Skeletal muscle tissue (tissue), 4 donors: ENCODE results near the gene POLN. TPM values are rescaled to one million over a fixed set of nuclear protein-coding genes. Genes with fewer than 3 reads are reported as not detected.

Experiments used
- H3K27ac ChIP-seq: one replicate; pipeline ENCODE4 v1.7.0; 2013; ENCODE audit warnings: mild to moderate bottlenecking, low read depth, low read length, inconsistent platforms
- H3K27me3 ChIP-seq, 3 donors: one replicate each; pipeline ENCODE4 v1.7.0; 2013; ENCODE audit warnings: low read length in 3 of 3; ENCODE audit not compliant: control insufficient read depth in 3 of 3, insufficient read depth in 3 of 3
- H3K36me3 ChIP-seq, 3 donors: one replicate each; pipeline ENCODE4 v1.7.0; 2013; ENCODE audit warnings: low read length in 3 of 3; ENCODE audit not compliant: control insufficient read depth in 3 of 3, insufficient read depth in 3 of 3
- H3K4me1 ChIP-seq, 3 donors: one replicate each; pipeline ENCODE4 v1.7.0; 2013; ENCODE audit warnings: low read length in 3 of 3, mild to moderate bottlenecking in 3 of 3; ENCODE audit not compliant: control insufficient read depth in 3 of 3, insufficient read depth in 3 of 3
- H3K4me3 ChIP-seq, 3 donors: one replicate each; pipeline ENCODE4 v1.7.0; 2013; ENCODE audit warnings: low read length in 3 of 3
- H3K9ac ChIP-seq, 3 donors: one replicate each; pipeline ENCODE4 v1.7.0; 2013; ENCODE audit warnings: low read length in 3 of 3, mild to moderate bottlenecking in 3 of 3, moderate library complexity in 2 of 3, low read depth in 1 of 3
- H3K9me3 ChIP-seq, 3 donors: one replicate each; pipeline ENCODE4 v1.7.0; 2013; ENCODE audit warnings: low read length in 3 of 3; ENCODE audit not compliant: control insufficient read depth in 3 of 3
- total RNA-seq: library from RNA; depleted of rRNA; stranded (reverse); fragments of >200 nt; gene quantifications from one replicate; pipeline ENCODE4 v1.2.3, GENCODE V29; 2014
- donor health status: Osteomylitis.

POLN gene
- total RNA-seq, 1 donor from 2014 or later: 4.2 TPM

DNA sequence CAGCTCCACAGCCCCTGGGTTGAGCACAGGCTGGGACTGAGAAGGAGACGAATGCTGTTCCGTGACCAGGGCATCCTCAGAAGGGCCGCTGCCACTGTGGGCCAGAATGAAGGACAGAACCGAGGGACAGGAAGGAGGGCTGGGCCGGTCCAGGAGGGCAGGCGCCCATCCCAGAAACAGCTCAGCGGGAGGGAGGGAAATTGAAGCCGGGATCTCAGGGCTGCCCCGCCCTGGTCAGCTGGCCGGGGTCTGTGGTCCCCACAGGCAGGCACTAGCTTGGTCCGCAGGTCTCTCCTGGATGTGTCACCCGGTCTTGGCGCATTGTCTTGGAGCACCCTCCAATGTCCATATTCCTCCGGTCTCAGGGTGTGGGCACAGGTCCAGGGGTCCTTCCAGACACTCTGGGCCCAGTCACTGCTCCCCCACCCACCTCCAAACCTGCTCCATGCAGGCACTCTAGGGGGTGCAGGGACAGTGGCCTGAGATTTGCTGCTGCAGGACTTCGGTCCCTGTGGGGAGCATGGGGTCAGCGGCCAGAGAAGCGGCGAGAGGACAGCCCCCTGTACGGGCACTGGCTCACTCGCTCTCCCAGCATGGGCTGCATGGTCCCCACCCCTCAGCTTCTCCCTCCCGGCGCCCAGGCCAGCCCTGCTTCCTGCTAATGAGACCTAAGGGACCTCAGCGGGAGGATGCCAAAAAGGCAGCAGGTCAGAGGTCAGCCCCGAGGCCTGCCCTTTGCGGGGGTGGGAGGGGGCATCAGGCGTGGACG, 43.9 kb upstream of the POLN start:
- Histone ChIP-seq H3K4me3 (no peak overlapping the region), H3K27ac (no peak overlapping the region), H3K4me1 (no peaks in the 10 kb centered on the region), H3K36me3 (no peaks in the 10 kb centered on the region), H3K9ac (no peak overlapping the region), H3K9me3 (no peaks in the 10 kb centered on the region), H3K27me3 (peaks cover 0 to 4% (median 0%) of the 10 kb centered on the region in 3 donors)

GRCh38 chr4:2284934-2285612, 43.2 kb upstream of the POLN start:
- H3K4me3 ChIP-seq: no peak overlapping the region
- no peak overlapping the region for H3K9ac ChIP-seq
- H3K27ac ChIP-seq: no peak overlapping the region
- H3K27me3 ChIP-seq: peaks cover 0 to 4% (median 0%) of the 10 kb centered on the region in 3 donors
- H3K4me1 ChIP-seq: no peaks in the 10 kb centered on the region
- no peaks in the 10 kb centered on the region for H3K36me3 ChIP-seq
- H3K9me3 ChIP-seq: no peaks in the 10 kb centered on the region

DNA sequence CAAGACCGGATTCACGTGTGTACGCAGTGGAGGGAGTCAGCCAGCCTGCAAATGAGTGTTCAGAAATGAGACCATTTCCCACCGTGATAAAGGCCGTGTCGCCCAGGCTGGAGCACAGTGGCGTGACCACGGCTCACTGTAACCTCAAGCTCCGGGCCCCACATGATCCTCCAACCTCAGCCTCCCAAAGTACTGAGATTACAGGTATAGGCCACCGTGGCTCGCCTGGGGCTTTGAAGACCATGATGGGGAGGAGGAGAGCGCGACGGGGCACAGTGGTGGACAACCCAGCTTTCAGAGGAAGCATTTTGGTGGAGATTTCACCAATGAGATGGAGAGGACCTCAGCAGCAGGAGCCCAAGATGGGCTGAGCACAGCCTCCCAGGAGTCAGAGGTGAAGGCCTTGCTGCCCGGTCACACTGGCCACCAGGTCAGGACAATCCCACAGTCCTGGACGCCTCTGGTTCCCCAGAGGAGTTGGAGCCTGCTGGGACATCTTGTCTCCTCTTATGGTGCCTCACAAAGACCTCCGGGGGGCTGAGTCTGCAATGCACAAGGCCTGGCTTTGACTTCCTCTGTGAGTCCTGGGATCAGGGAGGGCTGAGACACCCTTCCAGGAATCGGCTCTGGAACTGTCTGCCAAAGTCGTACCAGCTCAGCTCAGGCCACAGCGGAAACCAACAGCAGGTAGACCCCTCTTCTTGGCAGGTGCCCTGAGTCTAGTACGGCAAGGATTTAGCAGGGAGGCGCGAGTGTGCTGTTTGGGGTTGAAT, 42.4 kb upstream of the POLN start:
- Histone ChIP-seq H3K27ac (no peak overlapping the region), H3K9ac (no peak overlapping the region), H3K27me3 (no peaks in the 10 kb centered on the region), H3K9me3 (no peaks in the 10 kb centered on the region), H3K36me3 (no peaks in the 10 kb centered on the region), H3K4me1 (no peaks in the 10 kb centered on the region), H3K4me3 (no peak overlapping the region)

DNA sequence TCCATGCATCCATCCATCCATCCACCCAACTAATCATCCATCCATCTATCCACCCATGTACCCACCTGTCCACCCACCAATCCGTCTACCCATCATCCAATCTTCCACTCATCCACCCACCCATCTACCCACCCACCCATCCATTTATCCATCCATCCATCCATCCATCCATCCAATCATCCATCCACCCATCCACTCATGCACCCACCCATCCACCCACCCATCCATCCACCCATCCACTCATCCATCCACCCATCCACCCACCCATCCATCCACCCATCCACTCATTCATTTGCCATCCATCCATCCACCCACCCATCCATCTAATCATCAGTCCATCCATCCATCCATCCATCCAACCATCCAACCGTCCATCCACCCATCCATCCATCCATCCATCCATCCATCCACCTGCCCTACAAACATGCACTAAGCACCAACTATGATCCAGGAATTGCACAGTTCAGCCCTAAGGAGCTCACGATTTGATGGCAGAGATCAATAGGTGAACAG, 41.3 kb upstream of the POLN start:
- Histone ChIP-seq H3K4me3 (no peak overlapping the region), H3K9ac (no peak overlapping the region), H3K4me1 (no peaks in the 10 kb centered on the region), H3K9me3 (no peaks in the 10 kb centered on the region), H3K27ac (no peak overlapping the region), H3K27me3 (no peaks in the 10 kb centered on the region), H3K36me3 (no peaks in the 10 kb centered on the region)

GRCh38 chr4:2281575-2282343, 39.8 kb upstream of the POLN start:
- Histone ChIP-seq H3K4me1 (no peaks in the 10 kb centered on the region), H3K36me3 (no peaks in the 10 kb centered on the region), H3K27ac (no peak overlapping the region), H3K4me3 (no peak overlapping the region), H3K9me3 (no peaks in the 10 kb centered on the region), H3K27me3 (no peaks in the 10 kb centered on the region), H3K9ac (no peak overlapping the region)

DNA sequence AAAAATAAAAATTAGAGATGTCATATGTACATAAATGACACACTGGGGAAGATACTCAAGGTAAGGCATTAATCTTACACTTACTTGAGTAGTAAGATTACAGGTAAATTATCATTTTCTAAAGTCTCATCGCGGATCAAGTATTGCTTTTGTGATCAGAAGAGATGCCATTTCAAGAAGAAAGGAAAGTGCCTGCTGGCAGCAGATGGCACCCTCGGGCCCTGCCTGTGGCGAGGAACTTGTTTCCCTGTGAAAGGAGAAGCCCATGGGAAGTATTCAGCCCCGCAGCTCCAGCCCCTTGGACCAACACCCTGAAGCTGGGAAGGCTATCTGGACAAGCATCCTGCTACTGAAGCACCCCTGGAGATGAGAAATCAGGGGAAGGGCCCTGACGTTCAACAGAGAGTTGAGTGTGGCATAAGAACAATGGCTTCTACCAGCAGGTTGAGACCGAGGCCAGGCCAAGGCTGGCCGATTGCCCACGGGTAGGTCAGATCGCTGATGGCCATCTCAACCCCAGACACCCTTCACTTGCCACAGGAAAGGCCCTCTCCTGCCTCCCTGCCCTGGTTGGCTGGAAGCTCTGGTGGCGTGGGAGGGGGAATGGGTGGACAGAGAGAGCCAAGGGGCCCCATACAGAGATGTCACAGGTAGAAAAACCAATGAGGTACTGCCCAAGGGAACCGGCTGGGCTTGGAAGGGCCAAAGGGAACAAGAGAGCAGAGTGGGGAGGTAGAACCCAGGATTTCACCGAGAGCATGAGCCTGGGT, 38.8 kb upstream of the POLN start:
- Histone ChIP-seq H3K9me3 (no peaks in the 10 kb centered on the region), H3K27ac (no peak overlapping the region), H3K4me1 (no peaks in the 10 kb centered on the region), H3K36me3 (no peaks in the 10 kb centered on the region), H3K27me3 (no peaks in the 10 kb centered on the region), H3K9ac (no peak overlapping the region), H3K4me3 (no peak overlapping the region)

GRCh38 chr4:2277956-2278355, 36.0 kb upstream of the POLN start:
- no peaks in the 10 kb centered on the region for H3K9me3 ChIP-seq

GRCh38 chr4:2276581-2277325, 34.8 kb upstream of the POLN start:
- Histone ChIP-seq H3K27me3 (no peaks in the 10 kb centered on the region), H3K9ac (no peak overlapping the region), H3K4me1 (peaks cover 5 to 8% (median 7%) of the 10 kb centered on the region in 3 donors), H3K36me3 (no peaks in the 10 kb centered on the region), H3K9me3 (no peaks in the 10 kb centered on the region), H3K27ac (no peak overlapping the region), H3K4me3 (no peak overlapping the region)

More at GRCh38 chr4:2277956-2278355, 36.0 kb upstream of the POLN start:
- no peaks in the 10 kb centered on the region for H3K36me3 ChIP-seq
- no peaks in the 10 kb centered on the region for H3K27me3 ChIP-seq
- H3K27ac ChIP-seq: no peak overlapping the region
- H3K4me1 ChIP-seq: no peaks in the 10 kb centered on the region
- no peak overlapping the region for H3K9ac ChIP-seq
- no peak overlapping the region for H3K4me3 ChIP-seq
